ENCODE results near the gene RAPGEF5.

Gene RAPGEF5

GRCh38 chr7:22319424-22320403 is 37.2 kb downstream of the RAPGEF5 start:
- intact Hi-C loops (cut with DNase I): no loop called here
- DNase-seq: no peak

GRCh38 chr7:22318376-22318775 is 38.6 kb downstream of the RAPGEF5 start:
- intact Hi-C loops (cut with DNase I): no loop called here
- DNase-seq: no peak

- intact Hi-C loops (cut with DNase I): no loop called here
- no peak for DNase-seq
These were observed 39.3 kb downstream of the RAPGEF5 start for GRCh38 chr7:22317632-22318031.

- intact Hi-C loops (cut with DNase I): no loop called here
- no peak for DNase-seq
These were observed 40.0 kb downstream of the RAPGEF5 start for GRCh38 chr7:22316914-22317313.

DNA sequence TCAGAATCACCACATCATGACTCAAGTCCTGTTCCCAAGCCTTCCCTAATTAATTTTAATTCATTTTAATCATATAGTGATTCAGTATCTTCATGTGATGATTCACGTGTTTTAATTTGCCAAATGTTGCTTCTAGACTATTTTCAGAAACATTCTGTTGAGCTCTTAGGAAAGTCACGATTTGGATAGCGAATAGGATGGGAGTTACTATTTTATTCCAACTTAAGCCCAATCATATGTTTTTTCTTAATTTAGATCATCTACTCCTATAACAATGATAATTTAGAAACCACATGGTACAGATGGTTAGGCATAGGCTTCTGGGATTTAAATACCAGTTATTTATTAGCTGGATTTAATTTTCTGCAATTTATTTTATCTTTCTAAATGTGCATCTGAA is 49.1 kb downstream of the RAPGEF5 start:
- intact Hi-C loops (cut with DNase I): no loop called here
- no peak for DNase-seq

- no peak for DNase-seq
- intact Hi-C loops (cut with DNase I): no loop called here
These were observed 51.2 kb downstream of the RAPGEF5 start for GRCh38 chr7:22305706-22306105.

GRCh38 chr7:22302951-22303423 is 54.0 kb downstream of the RAPGEF5 start:
- intact Hi-C loops (cut with DNase I): no loop called here
- DNase-seq: no peak

GRCh38 chr7:22302193-22302592 is 54.8 kb downstream of the RAPGEF5 start:
- intact Hi-C loops (cut with DNase I): no loop called here
- no peak for DNase-seq

DNA sequence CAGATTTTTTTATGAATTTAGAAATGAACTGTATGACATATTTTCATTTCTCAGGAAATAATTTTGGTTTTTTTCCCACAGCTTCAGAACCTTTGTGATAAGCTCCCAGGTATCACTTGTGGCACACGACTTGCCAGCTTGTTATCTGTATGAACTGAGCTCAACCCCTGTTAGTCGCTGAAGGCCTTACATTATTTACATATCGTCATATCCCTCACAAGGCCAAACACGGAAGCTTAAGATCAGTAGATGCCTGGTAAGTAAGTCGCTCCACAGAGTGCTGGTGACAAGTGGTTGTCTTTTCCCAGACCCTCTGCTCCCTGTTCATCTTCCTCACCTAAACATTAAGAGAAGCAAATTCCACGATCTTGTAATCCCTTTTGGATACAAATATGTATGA is 55.2 kb downstream of the RAPGEF5 start:
- DNase-seq: no peak
- intact Hi-C loops (cut with DNase I): no loop called here

DNA sequence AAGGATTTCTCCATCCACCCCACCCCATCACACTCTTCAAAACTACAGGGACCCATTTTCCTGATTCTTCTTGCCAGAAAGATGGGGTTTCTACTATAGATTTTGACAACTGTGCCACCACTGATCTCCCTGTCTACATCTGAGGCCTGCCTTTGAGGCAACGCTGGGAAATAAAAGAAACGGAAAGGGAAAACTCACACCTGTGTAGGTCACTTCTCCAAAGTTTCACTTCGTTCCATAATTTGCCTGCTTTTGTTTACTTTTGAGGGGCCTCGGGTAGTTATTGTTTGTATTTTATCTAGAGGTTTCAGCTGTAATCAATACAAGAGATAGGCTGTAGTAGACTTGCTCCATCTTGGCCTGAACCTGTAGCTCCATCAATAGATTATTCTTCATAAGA is 56.1 kb downstream of the RAPGEF5 start:
- intact Hi-C loops (cut with DNase I): no loop called here
- DNase-seq: no peak

- DNase-seq: no peak
- intact Hi-C loops (cut with DNase I): loop anchor here (2.0 to 10.0 kb wide), 4 partner anchors 158 to 194 kb away; no protein-coding TSS in a partner anchor
These were observed 60.0 kb downstream of the RAPGEF5 start for GRCh38 chr7:22296916-22297315.

- DNase-seq: no peak
- intact Hi-C loops (cut with DNase I): loop anchor here (2.0 to 10.0 kb wide), 4 partner anchors 159 to 193 kb away; no protein-coding TSS in a partner anchor
These were observed 60.7 kb downstream of the RAPGEF5 start for GRCh38 chr7:22296265-22296566.

DNA sequence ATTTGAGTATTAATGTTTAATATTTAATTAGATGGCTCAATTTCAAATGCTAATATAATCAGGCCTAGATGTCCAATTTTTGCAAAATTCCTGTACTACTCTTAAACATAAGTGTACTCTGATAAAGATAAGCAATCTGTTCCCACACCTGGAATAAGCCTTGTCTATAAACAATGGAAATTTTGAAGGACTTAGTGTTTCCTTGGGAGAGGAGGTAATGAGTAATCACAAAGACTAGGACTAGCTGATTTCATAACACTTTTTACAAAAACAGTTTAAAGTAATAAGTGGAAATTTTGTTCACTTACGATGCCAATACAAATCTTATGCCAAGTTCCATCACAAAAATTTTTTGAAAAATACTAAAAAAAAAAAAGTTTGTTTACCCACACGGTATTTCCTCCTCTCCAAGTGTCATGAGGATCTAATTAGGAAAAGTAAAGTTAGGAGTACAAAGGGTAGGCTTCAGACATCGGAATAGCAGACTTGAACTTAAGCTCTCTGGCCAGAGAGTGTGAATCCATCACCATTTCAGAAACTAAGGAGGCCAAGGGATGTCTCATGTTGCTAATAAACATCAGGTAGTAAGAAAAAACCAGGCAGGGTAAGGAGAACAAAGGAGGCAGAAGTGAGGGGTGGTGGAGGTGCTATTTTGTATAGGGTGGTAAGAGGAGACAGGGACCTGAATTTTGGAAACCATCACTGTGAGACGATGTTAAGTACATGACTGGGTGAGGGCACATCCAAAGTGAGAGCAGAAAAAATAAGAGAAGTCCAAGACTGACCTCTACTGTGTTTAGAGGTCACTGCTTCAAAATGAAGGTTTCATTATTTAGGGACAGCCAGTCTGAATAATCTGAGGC is 61.3 kb downstream of the RAPGEF5 start:
- intact Hi-C loops (cut with DNase I): loop anchor here (2.0 to 10.0 kb wide), 4 partner anchors 159 to 193 kb away; no protein-coding TSS in a partner anchor
- DNase-seq: no peak

- DNase-seq: no peak
- intact Hi-C loops (cut with DNase I): loop anchor here (10.0 kb wide), 1 partner anchor 162 kb away; no protein-coding TSS in a partner anchor
These were observed 64.4 kb downstream of the RAPGEF5 start for GRCh38 chr7:22292531-22292930.

DNA sequence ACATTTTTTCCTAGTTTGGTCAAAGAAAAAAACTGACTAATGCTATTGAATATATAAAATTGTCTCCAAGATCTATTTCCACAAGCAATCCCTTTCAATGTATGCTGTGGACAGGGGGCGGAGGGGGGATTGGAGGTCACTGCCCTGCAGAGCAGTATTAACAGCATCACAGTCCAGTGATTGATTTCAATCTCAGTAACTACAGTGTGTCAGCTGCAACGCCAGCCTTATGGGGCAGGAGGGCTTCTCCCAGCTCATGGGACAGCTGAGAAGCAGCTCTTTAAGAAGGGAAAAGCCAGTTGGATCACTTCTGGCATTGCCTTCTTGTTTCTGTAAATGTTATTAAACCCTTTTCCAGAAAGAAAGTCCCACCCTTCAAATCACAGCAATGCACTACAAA is 65.0 kb downstream of the RAPGEF5 start:
- peak in 1 of 10 donors; percentile 78 for DNase-seq
- intact Hi-C loops (cut with DNase I): loop anchor here (10.0 kb wide), 1 partner anchor 163 kb away; no protein-coding TSS in a partner anchor

DNA sequence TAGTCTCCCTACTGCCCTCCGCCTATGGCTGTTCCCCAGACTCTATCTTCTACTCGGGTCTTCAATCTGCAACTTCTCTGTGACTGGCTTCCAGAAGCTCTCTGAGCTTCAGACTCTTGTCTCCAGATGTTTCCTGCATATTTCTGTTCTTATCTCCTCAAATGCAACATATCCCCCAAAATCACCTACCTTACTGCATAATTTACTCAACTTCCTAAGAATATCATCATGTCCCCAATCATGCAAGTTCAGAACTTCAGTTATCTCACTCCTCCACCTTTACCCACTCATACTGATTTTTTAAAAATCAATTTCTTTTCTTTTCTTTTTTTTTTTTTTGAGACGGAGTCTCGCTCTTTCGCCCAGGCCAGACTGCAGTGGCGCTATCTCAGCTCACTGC is 68.8 kb downstream of the RAPGEF5 start:
- DNase-seq: no peak

DNA sequence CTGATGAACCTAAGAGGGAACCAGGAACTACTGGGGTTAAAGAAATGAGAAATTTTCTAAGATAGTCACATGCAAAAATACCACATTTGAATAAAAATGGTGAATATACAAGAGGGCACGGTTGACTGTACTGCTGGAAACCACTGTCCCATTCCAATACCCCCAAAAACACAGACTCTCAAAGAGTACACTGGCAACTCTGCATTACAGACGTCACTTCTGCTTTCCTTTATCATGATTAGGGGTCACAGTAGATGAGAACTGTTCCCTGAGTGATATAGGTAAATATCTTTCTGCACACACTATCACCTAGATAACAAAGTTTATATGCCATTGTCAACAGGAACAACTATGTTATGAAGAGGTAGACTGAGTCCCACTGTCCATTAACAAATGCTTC is 69.5 kb downstream of the RAPGEF5 start:
- no peak for DNase-seq
- intact Hi-C loops (cut with DNase I): no loop called here

More for the DNA sequence above, 68.8 kb downstream of the RAPGEF5 start:
- intact Hi-C loops (cut with DNase I): no loop called here

GRCh38 chr7:22286436-22286835 is 70.5 kb downstream of the RAPGEF5 start:
- intact Hi-C loops (cut with DNase I): no loop called here

GRCh38 chr7:22281481-22281880 is 75.5 kb downstream of the RAPGEF5 start:
- no peak for DNase-seq
- intact Hi-C loops (cut with DNase I): no loop called here

More at GRCh38 chr7:22286436-22286835, 70.5 kb downstream of the RAPGEF5 start:
- DNase-seq: no peak

GRCh38 chr7:22280031-22280430 is 76.9 kb downstream of the RAPGEF5 start:
- intact Hi-C loops (cut with DNase I): no loop called here

DNA sequence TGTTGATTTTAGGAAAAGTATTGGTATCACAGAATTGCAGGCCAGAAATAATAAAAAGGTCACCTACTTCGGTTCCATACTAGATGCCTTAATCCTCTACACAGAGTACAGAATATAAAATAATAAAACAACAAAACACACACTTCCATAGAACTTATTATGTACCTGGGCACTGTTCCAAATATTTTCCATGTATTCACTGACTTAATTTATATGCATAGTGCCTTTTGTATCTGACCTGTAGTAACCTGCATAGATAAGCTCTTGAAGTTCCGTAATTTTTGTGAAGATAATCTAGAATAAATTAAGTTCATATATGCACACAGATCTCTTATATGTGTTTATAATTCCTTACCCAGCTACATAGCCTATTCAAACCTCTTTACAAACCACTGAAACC is 78.3 kb downstream of the RAPGEF5 start:
- no peak for DNase-seq
- intact Hi-C loops (cut with DNase I): no loop called here

More at GRCh38 chr7:22280031-22280430, 76.9 kb downstream of the RAPGEF5 start:
- no peak for DNase-seq
